HepG2 (cell line): ENCODE measurements around the gene TBCD. TPM values are rescaled to one million over a fixed set of nuclear protein-coding genes. Genes with fewer than 3 reads are reported as not detected.

Experiments used
- ATF6 ChIP-seq: sonication (generic); formaldehyde crosslinking; conservative IDR thresholded peaks from 2 replicates; pipeline ENCODE4 v1.4.0; 2020; ENCODE audit warnings: missing genetic modification reagents
- BCL6 ChIP-seq: IDR thresholded peaks from 2 replicates; pipeline ENCODE4 v1.6.1; 2016; ENCODE audit warnings: missing genetic modification reagents, missing compliant biosample characterization
- CENPBD1 ChIP-seq: sonication (generic); formaldehyde crosslinking; IDR thresholded peaks from 2 replicates; pipeline ENCODE4 v1.8.0; 2022; ENCODE audit warnings: missing genetic modification reagents, low read depth, mild to moderate bottlenecking, borderline replicate concordance
- CENPX ChIP-seq: sonication (generic); formaldehyde crosslinking; IDR thresholded peaks from 2 replicates; pipeline ENCODE4 v1.9.0; 2021; ENCODE audit warnings: mild to moderate bottlenecking, missing genetic modification reagents, moderate library complexity
- E2F1 ChIP-seq: sonication (generic); formaldehyde crosslinking; IDR thresholded peaks from 2 replicates; pipeline ENCODE4 v1.5.0; 2020; ENCODE audit warnings: missing genetic modification reagents
- HMG20B ChIP-seq: conservative IDR thresholded peaks from 2 replicates; pipeline ENCODE4 v1.6.1; 2016; ENCODE audit warnings: missing genetic modification reagents, missing compliant biosample characterization
- IRF1 ChIP-seq: sonication (generic); formaldehyde crosslinking; IDR thresholded peaks from 2 replicates; pipeline ENCODE4 v1.4.0; 2020; ENCODE audit warnings: low read depth, mild to moderate bottlenecking, missing genetic modification reagents
- KDM2A ChIP-seq: sonication (generic); formaldehyde crosslinking; IDR thresholded peaks from 2 replicates; pipeline ENCODE4 v1.4.0; 2020; ENCODE audit warnings: low read depth, missing genetic modification reagents, borderline replicate concordance
- TRIM22 ChIP-seq: fragments of 450-650 bp; IDR thresholded peaks from 2 replicates; pipeline ENCODE4 v1.6.1; 2017
- XBP1 ChIP-seq: sonication (generic); formaldehyde crosslinking; IDR thresholded peaks from 2 replicates; pipeline ENCODE4 v1.5.0; 2020; ENCODE audit warnings: missing genetic modification reagents
- ZBTB46 ChIP-seq: sonication (generic); formaldehyde crosslinking; IDR thresholded peaks from 2 replicates; pipeline ENCODE4 v1.4.0; 2020; ENCODE audit warnings: mild to moderate bottlenecking, missing genetic modification reagents, borderline replicate concordance
- ZFP91 ChIP-seq: sonication (generic); formaldehyde crosslinking; IDR thresholded peaks from 2 replicates; pipeline ENCODE4 v1.9.0; 2022; ENCODE audit warnings: missing genetic modification reagents, mild to moderate bottlenecking, borderline replicate concordance
- ZNF205 ChIP-seq: IDR thresholded peaks from 2 replicates; pipeline ENCODE4 v1.6.1; 2018; ENCODE audit warnings: missing biosample characterization, missing genetic modification reagents
- ZNF430 ChIP-seq: sonication (generic); formaldehyde crosslinking; IDR thresholded peaks from 2 replicates; pipeline ENCODE4 v1.9.0; 2021; ENCODE audit warnings: mild to moderate bottlenecking, missing genetic modification reagents
- ZNF441 ChIP-seq: sonication (generic); formaldehyde crosslinking; IDR thresholded peaks from 2 replicates; pipeline ENCODE4 v1.7.0; 2021; ENCODE audit warnings: missing genetic modification reagents, borderline replicate concordance
- ZNF512B ChIP-seq: sonication (generic); formaldehyde crosslinking; IDR thresholded peaks from 2 replicates; pipeline ENCODE4 v1.5.1; 2020; ENCODE audit warnings: missing genetic modification reagents, mild to moderate bottlenecking, borderline replicate concordance
- ZNF768 ChIP-seq: sonication (generic); formaldehyde crosslinking; IDR thresholded peaks from 2 replicates; pipeline ENCODE4 v1.4.0; 2020; ENCODE audit warnings: missing genetic modification reagents
- polyA plus RNA-seq, 8 experiments: library from polyadenylated mRNA; depleted of rRNA in 3 of 8; stranded (reverse) in 7 of 8; unstranded in 1 of 8; fragments of >200 nt; fragmentation: Illumina TruSeq in 4 of 8; extraction: Trizol in 4 of 8; gene quantifications; 2 replicates each; pipeline versions ENCODE4 v1.2.1 to v1.2.3, GENCODE V29; 2011 to 2016; ENCODE audit warnings: low read depth in 4 of 8, missing spikeins in 1 of 8, mixed read lengths in 1 of 8; ENCODE audit not compliant: insufficient read depth in 1 of 8
- total RNA-seq, 5 experiments: library from RNA; depleted of rRNA; stranded (reverse); fragments of >200 nt; fragmentation: Illumina TruSeq; extraction: Trizol; gene quantifications; 2 replicates each; pipeline ENCODE4 v1.2.3, GENCODE V29; 2016; ENCODE audit warnings: low read depth in 1 of 5

Gene TBCD
- total and polyA plus RNA-seq, 2 of the 13 experiments (the other 11 are each of a cell fraction or from before 2014, with no cell fraction given): 33.9 to 54.8 TPM

- no peak for TF ChIP-seq E2F1 (CRISPR knock-in tag)
- TF ChIP-seq ZNF768 (CRISPR knock-in tag): peak; percentile 54; the same call in 1 of the 2 replicates
- TF ChIP-seq BCL6 (CRISPR knock-in tag): peak; percentile 40; the same call in 1 of the 2 replicates
- TF ChIP-seq IRF1 (CRISPR knock-in tag): no peak
- peak; percentile 3; the same call in 1 of the 2 replicates for TF ChIP-seq ZNF430 (CRISPR knock-in tag)
- no peak for TF ChIP-seq CENPX (CRISPR knock-in tag)
- TF ChIP-seq KDM2A (CRISPR knock-in tag): 0 out of 2 replicates have a peak, but pooled peaks have one; percentile 39
- no peak for TF ChIP-seq ZNF205 (CRISPR knock-in tag)
- TF ChIP-seq ZFP91: peak; percentile 50; the same call in 1 of the 2 replicates
- TF ChIP-seq ZBTB46: no peak
- TF ChIP-seq ATF6 (CRISPR knock-in tag): no peak
- no peak for TF ChIP-seq HMG20B (CRISPR knock-in tag)
- no peak for TF ChIP-seq ZNF441 (CRISPR knock-in tag)
- no peak for TF ChIP-seq ZNF512B (CRISPR knock-in tag)
- TF ChIP-seq XBP1 (CRISPR knock-in tag): no peak
- no peak for TF ChIP-seq TRIM22
- no peak for TF ChIP-seq CENPBD1 (CRISPR knock-in tag)
Observed at GRCh38 chr17:82875407-82875856, 123.6 kb downstream of the TBCD start (continued).
